NCI-H2196 treated with DMSO at 0.1 percent for 48 hours (cell line): ENCODE measurements around the gene DTX3L.
A peak's percentile ranks its signal among the peaks of the same experiment; 100 is the strongest.
"Not testable (repeated sequence)": the region's sequence is repeated elsewhere in the genome, so short reads cannot be mapped to it uniquely, and the experiment has no call there.

Experiments used
- DNase-seq: peaks from one replicate; lab custom pipeline; 2025; ENCODE audit not compliant: unreplicated experiment; lab: John Stamatoyannopoulos, UW

DTX3L gene

DNA sequence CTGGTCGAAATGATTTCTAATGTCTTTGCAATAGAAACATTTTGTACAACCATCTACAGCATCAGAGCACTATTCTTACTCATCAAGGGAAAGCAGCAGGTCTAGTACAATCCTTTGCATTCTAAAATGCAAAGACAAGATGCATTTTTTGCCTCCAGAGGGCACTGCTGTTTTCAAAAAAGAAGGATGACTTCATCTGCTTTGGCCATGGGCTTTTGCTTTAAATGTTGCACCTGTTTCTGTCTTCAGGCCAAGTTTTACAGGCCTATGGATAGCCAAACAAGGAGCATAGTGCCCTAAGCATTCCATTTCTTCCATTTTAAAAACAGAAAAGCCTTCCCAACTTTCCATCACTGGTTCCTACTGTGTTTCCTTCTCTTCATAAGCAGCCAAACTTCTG lies 3.5 kb upstream of the DTX3L start:
- DNase-seq = peak; percentile 76

DNA sequence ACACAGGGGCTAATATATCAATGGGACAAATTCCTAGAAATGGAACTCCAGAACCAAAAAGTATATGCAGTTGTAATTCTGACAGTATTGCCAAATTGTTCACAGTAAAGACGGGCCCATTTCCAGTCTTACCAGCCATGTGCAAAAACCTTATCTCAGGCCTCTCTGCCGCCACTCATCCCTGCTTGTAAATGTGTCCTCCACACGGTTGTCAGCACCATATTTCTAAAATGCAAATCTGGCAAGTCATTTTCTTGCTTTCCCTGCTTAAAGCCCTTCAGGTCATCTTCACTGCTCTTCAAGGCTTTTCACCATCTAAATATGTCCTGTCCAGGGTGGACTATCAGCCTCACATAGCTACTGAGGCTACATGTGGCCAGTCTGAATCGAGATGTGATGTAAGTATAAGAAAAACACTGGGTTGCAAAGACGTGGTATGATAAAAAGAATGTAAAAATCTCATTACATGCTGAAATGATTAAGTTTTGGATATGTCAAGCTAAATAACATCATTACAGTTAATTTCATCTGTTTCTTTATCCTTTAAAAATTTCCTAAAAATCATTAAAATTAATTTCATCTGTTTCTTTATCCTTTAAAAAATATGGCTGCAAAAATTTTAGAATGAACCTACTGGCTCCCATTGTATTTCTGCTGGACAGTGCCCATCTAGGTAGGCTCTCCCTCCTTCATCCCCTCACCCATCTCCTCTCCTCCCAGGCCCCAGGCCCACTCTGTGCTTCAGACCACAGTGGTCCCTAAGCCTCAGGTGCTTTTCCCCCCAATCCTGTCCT lies 1.0 kb upstream of the DTX3L start:
- no peak for DNase-seq

DNA sequence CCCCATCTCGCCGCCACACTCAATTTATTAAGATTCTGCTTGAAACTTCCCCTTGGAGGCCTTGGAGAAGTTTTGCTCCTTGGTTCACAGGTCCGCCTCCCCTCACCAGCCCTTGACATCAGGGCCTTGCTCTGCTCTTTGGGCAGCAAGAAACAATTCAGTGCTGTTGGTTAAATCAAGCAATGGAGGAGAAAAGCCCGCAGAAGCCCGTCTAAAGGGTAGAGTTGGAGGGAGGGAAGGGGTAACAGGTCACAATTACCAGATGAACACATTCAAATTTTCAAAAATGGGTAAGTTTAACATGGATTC lies 467 bp upstream of the DTX3L start:
- no peak for DNase-seq

DNA sequence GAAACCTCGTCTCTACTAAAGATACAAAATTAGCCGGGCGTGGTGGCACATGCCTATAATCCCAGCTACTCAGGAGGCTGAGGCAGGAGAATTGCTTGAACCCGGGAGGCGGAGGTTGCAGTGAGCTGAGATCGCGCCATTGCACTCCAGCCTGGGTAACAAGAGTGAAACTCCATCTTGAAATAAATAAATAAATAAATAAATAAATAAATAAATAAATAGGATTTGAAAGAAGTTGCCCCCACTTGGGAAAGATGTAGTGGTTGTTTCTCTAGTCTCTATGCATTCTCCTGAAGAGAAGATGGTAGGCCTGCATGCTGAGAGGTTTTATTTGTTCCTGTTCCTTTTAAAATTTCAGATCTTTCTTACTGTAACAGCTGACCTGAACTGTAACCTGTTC lies 4.0 kb downstream of the DTX3L start:
- DNase-seq = not testable (repeated sequence)

DNA sequence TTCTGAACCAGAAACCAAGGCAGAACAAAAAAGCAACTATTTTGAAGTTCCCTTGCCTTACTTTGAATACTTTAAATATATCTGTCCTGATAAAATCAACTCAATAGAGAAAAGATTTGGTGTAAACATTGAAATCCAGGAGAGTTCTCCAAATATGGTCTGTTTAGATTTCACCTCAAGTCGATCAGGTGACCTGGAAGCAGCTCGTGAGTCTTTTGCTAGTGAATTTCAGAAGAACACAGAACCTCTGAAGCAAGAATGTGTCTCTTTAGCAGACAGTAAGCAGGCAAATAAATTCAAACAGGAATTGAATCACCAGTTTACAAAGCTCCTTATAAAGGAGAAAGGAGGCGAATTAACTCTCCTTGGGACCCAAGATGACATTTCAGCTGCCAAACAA lies 4.6 kb downstream of the DTX3L start:
- no peak for DNase-seq

DNA sequence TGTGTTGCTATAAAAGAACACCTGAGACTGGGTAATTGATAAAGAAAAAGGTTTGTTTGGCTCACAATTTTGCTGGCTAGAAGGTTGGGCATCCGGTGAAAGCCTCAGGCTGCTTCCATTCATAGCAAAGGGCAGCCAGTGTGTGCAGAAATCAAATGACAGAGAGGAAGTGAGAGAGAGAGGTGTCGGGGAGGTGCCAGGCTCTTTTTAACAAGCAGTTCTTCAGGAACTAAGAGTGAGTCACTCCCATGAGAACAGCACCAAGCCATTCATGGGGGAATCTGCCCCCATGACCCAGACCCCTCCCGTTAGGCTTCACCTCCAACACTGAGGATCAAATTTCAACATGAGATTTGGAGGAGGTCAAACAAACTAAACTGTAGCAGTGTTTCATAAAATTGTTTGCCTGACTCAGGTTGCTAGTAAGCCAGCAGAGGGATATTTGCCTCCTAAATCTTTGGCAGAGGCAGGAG lies 8.8 kb downstream of the DTX3L start:
- DNase-seq = peak; percentile 67

DNA sequence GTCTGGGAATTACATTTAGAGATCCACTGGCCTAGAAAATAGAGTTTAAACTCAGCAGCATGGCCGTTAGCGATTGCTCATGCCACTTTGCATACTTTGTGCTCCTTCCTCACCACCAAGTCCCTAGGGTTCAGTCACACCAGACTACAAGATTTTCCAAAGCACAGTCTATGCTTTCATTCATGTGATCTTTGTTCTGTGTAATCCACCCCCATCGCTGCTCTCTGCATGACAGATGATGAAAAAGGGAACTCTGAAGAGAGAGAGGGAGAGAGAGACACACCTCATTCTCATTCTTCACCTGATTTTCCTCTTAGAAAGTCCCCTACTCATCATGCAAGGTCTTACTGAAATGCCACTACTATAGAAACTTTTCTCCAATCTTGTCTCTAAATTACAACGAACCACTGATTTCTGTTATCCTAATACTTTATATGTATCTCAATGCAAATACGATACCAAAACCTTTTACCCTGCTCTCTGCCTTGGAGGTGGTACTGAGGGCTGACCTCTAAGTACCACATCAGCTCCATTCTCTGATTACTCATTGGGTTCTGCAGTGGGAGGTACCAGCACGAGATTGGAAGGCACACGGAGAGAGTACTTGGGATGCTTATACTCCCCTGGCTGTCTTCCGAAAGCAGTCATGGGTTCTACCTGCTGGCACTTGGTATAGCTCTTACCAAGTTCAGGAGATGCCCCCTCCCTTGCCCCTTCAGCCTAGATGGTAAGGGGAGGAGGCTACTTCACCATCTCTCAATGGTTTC lies 12.2 kb downstream of the DTX3L start:
- no peak for DNase-seq

DNA sequence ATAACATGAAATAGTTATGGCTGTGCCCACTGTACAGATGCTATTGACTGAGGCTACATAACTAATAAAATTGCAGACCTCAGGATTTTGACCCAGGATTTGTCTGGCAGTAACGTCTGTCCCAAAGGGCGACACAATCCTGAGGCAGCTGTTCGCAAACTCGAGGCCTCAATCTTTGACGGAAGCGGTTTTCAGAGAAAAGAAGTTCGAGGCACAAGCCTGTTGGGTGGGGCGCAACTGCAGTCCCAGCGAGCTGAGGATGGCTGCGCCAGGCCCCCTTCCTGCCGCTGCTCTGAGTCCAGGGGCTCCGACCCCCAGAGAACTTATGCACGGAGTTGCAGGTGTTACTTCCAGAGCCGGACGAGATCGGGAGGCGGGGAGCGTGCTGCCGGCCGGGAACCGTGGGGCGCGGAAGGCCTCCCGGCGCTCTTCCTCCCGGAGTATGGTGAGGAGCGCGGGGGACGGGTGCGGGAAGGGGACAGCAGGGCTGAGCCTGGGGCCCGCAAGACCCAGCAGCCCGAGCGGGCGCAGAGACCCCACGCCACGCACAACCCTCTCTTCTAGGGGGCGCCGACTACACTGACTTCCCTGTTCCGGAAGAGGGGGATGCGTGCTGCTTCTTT lies 13.4 kb downstream of the DTX3L start, which contains the start of gene PARP15:
PARP15 (plus strand) TSS at position 242 of the 623 bp plus-strand sequence; CDS start at position 260, 18 bp downstream.
- no peak for DNase-seq

DNA sequence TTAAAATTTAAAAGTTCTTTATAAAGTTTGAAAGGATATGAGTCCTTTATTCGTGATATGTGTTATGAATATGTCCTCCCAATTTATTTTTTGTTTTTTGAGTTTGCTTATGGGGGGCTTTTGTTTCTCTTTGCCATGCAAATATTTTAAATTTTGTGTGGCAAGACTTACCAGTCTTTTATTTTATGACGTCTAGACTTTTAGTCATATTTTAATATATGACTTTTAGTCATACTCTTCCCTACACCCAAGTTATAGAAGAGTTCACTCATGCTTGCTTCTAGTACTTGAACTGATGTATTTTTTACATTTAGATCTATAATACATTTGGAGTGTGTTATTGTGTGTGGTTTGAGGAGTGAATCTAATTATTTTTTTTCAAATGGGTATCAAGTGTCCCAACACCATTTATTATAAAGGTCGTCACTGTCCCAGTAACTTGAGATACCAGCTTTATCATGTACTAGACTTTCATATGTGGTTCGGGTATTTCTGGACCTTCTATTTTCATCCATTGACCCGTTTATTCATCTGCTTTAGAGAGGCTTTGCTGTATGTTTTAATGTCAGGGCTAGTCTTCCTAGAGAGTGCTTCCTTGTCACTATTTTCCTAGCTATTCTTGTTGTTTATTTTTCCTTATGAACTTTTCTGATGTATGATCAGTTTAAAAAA lies 14.1 kb downstream of the DTX3L start:
- DNase-seq = no peak

DNA sequence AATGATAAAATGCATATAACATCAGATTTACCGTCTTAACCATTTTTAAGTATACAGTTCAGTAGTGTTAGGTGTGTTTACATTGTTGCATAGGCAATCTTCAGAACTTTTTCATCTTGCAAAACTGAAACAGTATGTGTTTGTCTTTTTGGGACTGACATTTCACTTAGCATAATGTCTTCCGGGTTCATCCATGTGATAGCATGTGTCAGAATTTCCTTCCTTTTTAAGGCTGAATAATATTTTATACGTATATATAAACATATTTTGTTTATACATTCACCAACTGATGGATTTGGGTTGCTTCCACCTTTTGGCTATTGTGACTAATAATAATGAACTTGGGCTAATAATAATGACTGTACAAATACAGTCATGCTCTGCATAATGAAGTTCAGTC lies 16.3 kb downstream of the DTX3L start:
- DNase-seq = no peak

DNA sequence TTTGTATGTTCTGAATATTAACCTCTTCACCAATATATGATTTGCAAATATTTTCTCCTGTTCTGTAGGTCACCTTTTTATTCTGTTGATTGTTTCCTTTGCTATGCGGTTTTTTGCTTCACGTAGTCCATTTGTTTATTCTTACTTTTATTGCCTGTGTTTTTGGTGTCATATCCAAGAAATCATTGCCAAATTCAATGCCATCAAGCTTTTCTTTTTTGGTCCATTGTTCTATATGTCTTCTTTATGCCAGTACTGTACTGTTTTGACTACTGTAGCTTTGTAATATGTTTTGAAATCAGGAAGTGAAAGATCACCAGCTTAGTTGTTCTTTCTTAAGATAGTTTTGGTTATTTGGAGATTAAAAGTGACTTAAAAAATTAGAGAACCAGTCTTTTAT lies 17.5 kb downstream of the DTX3L start:
- DNase-seq = no peak

DNA sequence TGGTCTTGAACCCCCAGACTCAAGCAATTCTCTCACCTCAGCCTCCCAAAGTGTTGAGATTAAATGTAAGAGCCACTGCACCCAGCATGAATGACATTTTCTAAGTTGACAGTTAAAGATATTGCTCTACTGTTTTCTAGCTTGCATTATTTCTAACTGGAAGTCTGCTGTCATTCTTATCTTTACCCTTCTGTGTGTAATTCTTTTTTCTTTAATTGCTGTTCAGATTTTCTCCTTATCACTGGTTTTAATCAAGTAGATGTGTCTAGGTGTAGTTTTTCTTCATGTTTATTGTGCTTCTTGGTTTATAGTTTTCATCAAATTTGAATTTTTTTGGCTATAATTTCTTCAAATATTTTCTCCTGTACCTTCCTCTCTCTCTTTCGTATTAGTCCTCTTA lies 18.3 kb downstream of the DTX3L start:
- DNase-seq = no peak

DNA sequence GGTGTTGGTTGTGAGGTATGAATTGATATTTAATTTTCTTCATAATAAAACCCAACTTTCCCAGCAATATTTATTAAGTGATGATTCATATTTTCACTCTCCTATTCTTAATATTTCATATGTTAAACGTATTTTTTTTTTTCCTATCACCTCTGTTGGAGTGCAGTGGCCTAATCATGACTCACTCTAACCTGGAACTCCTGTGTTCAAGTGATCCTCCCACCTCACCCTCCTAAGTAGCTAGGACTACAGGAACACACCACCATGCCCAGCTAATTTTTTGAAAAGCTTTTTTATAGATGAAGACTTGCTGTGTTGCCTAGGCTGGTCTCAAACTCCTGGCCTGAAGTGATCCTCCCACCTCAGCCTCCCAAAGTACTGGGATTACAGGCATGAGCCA lies 22.0 kb downstream of the DTX3L start:
- no peak for DNase-seq

DNA sequence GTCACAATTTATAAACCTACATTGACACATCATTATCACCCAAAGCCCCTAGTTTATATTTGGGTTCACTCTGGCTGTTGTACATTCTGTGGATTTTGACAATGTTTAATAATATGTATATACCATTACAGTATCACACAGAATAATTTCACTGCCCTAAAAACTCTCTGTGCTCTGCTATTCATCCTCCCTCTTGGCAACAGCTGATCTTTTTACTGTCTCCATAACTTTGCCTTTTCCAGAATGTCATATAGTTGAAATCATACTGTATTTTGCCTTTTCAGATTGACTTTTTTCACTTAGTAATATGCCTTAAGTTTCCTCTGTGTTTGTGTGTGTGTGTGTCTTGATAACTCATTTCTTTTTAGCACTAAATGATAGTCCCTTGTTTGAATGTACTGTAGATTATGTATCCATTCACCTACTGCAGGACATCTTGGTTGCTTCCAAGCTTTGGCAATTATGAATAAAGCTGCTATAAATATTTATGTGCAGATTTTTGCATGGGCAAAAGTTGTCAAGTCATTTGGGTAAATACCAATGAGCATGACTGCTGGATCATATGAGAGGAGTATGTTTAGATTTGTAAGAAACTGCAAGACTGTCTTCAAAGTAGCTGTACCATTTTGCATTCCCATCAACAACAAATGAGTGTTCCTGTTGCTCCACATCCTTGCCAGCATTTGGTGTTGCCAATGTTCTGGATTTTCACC lies 22.8 kb downstream of the DTX3L start:
- no peak for DNase-seq

DNA sequence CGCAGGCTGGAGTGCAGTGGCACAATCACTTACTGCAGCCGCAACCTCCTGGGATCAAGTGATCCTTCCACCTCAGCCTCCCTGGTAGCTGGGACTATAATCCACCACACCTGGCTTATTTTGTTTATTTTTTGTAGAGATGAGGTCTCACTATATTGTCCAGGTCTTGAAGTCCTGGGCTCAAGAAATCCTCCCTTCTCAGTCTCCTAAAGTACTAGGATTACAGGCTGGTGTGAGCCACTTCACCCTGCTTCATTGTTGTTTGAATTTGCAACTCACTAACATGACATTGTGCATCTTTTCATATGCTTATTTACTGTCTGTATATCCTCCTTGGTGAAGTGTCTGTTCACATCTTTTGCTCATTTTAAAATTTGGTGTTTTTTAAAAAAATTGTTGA lies 23.4 kb downstream of the DTX3L start:
- DNase-seq = no peak

DNA sequence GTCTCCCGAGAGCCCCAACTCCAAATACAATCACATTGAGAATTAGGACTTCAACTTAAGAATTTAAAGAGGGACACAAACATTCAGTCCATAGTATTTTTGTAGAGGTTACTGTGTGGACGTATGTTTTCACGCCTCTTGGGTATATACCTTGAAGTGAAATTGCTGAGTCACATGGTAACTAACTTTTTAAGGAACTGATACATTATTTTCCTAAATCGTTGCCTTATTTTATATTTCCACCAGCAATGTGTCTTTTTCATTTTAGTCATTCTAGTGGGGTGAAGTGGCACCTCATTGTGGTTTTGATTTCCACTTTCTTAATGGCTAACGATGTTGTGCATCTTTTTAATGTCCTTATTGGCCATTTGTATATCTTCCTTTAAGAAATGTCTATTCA lies 25.2 kb downstream of the DTX3L start:
- no peak for DNase-seq

DNA sequence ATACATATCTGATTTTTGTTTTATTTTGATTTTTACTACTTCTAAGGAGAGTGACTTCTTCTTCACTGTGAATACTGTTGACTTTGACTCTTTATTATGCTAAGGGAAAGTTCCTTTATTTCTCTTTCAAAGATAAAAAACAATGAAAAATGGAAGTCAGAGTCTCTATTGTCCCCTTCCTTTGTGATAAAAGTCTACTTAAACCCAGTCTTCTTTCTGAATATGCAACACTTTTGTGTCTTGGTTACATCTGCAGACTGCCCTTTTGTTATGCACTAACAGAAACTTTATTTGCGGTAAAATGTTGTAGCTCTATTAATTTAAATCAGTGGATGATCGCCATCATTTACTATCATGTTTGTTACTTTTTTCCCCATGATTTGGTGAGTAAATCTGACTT lies 26.5 kb downstream of the DTX3L start:
- DNase-seq = no peak

DNA sequence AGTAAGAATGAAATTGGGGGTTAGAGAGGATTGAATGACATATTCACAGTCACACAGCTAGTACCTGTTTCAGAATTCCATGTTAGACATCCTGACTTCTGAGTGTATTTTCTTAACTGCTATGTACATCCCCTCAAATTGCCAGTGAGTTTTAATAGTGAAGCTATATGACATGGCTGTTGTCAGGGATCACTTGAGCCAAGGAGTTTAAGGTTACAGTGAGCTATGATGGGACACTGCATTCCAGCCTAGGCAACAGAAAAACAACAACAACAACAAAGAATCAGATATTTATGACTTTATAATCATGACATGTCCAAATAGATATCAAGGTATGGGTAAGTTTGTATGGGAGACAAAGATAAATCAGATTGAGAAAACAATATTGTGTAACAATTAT lies 29.9 kb downstream of the DTX3L start:
- no peak for DNase-seq

DNA sequence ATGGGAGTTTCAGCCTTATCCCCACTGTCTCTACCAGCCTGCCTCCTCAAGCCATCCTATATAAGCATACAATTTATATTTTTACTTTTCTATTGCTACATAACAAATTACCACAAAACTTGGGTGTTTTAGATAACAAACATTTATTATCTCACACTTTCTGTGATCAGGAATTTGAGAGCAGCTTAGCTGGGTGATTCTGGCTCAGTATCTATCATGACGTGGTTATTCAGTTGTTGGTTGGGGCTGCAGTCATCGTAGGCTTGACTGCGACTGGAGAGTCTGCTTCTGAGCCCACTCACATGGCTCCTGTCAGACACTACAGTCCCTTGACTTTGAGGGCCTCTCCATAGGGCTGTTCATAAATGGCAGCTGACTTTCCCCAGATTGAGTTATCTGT lies 34.0 kb downstream of the DTX3L start:
- no peak for DNase-seq

DNA sequence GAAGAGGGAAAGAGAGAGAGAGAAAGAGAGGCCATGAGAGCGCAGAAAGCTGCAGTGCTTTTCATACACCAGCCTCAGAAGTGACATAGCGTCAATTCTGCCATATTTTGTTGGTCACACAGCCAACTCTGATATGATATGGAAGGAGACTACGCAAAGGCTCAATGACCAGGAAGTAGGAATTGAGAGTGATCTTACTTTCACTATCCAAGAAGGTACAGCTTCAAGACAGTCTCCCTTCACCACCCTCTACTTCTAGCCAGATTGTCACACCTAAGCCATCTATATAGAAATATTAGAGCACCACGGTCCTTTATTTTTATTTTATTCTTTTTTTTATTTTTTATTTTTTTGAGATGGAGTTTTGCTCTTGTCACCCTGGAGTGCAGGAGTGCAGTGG lies 34.4 kb downstream of the DTX3L start:
- DNase-seq = no peak
